Upper lobe of left lung (tissue), 6 donors: ENCODE measurements around the gene TBATA. TPM values are rescaled to one million over a fixed set of nuclear protein-coding genes. Genes with fewer than 3 reads are reported as not detected.

Experiments used
- ATAC-seq, 2 donors: fragments of 200-7000 bp; cut with Tn5 transposase; one replicate each; pipeline ENCODE4 v1.9.1; 2022; ENCODE audit warnings: mild to moderate bottlenecking in 2 of 2, moderate library complexity in 2 of 2; ENCODE audit not compliant: low FRiP score in 2 of 2
- DNase-seq, 2 donors: peaks; one replicate each; pipeline ENCODE4 v3.0.0-alpha.2; 2019 to 2020
- H3K27ac ChIP-seq, 4 donors: fragments of 200-600 bp; sonication (generic); one replicate each; pipeline ENCODE4 v1.5.1; 2016 to 2019
- H3K27me3 ChIP-seq, 4 donors: fragments of 200-600 bp; sonication (generic); one replicate each; pipeline ENCODE4 v1.5.1; 2017 to 2019
- H3K36me3 ChIP-seq, 4 donors: fragments of 200-600 bp; sonication (generic); one replicate each; pipeline ENCODE4 v1.5.1; 2016 to 2019
- H3K4me1 ChIP-seq, 4 donors: fragments of 200-600 bp; sonication (generic); one replicate each; pipeline ENCODE4 v1.5.1; 2018 to 2019
- H3K4me3 ChIP-seq, 4 donors: fragments of 200-600 bp; sonication (generic); one replicate each; pipeline ENCODE4 v1.5.1; 2017 to 2019; ENCODE audit warnings: mild to moderate bottlenecking in 2 of 4, moderate library complexity in 1 of 4
- H3K9me3 ChIP-seq, 4 donors: fragments of 200-600 bp; sonication (generic); one replicate each; pipeline ENCODE4 v1.5.1; 2018 to 2019
- CTCF ChIP-seq, 6 experiments: fragments of 450-650 bp in 4 of 6; fragments of 200-600 bp in 2 of 6; sonication (generic) in 2 of 6; IDR thresholded peaks; one replicate each; pipeline ENCODE4 v1.5.1; 2016 to 2019; ENCODE audit warnings: antibody characterized with exemption in 6 of 6
- EP300 ChIP-seq, 4 donors: sonication (generic); formaldehyde crosslinking; IDR thresholded peaks; one replicate each; pipeline ENCODE4 v1.5.1; 2017; ENCODE audit warnings: antibody characterized with exemption in 4 of 4, control low read depth in 2 of 4
- POLR2A ChIP-seq, 4 donors: fragments of 450-650 bp; IDR thresholded peaks; one replicate each; pipeline ENCODE4 v1.5.1; 2016 to 2017; ENCODE audit warnings: antibody characterized with exemption in 4 of 4, mild to moderate bottlenecking in 2 of 4
- POLR2AphosphoS5 ChIP-seq, 2 donors: sonication (generic); formaldehyde crosslinking; IDR thresholded peaks; one replicate each; pipeline ENCODE4 v1.5.1; 2017; ENCODE audit warnings: antibody characterized with exemption in 2 of 2
- WGBS, 2 donors: methylation state at CpG; one replicate each; pipeline ENCODE4 v1.1.5; 2017 to 2018; 5-methylcytosine and 5-hydroxymethylcytosine counted together
- total RNA-seq, 6 donors: library from RNA; depleted of rRNA in 4 of 6; stranded (reverse); fragments of >200 nt in 4 of 6; gene quantifications; one replicate each; pipeline versions ENCODE4 v1.1.0 to v1.2.1, GENCODE V29; 2016 to 2021
- donor health status: DM: no; HTN: no; CAD: no; lungs with moderate emphysema.
- donor health status: DM: no; HTN: yes; CAD: no; lungs with severe emphysema.

The TBATA gene
- total RNA-seq, 6 donors from 2014 or later = not detected

GRCh38 chr10:70742537-70743429, 42.4 kb downstream of the TBATA start:
- TF ChIP-seq CTCF (IDR thresholded peaks at IDR 0.05) (no peak), POLR2AphosphoS5 (IDR thresholded peaks at IDR 0.05) (peak in 1 of 2 donors; percentile 32)
- Histone ChIP-seq H3K9me3 (no peaks in the 10 kb centered on the region), H3K27ac (peak overlapping the region; percentile 9 to 51 (median 22)), H3K4me3 (no peak overlapping the region), H3K4me1 (peaks cover 18 to 22% (median 22%) of the 10 kb centered on the region in 4 donors), H3K36me3 (no peaks in the 10 kb centered on the region), H3K27me3 (no peaks in the 10 kb centered on the region)
- DNase-seq (peak in 1 of 2 donors; percentile 43), ATAC-seq (peak; percentile 13 to 53)
- 20 to 24% methylated on average over 8 of the region's 8 CpGs for WGBS, 2 donors

GRCh38 chr10:70740406-70741288, 44.5 kb downstream of the TBATA start:
- TF ChIP-seq POLR2AphosphoS5 (IDR thresholded peaks at IDR 0.05) = no peak
- TF ChIP-seq CTCF (IDR thresholded peaks at IDR 0.05) = no peak
- TF ChIP-seq POLR2A (IDR thresholded peaks at IDR 0.05) = no peak
- TF ChIP-seq EP300 (IDR thresholded peaks at IDR 0.05) = no peak
- DNase-seq (no peak), ATAC-seq (no peak)
- H3K9me3 ChIP-seq = no peaks in the 10 kb centered on the region
- no peak overlapping the region for H3K27ac ChIP-seq
- H3K4me3 ChIP-seq = no peak overlapping the region
- H3K27me3 ChIP-seq = no peaks in the 10 kb centered on the region
- 85 to 90% methylated on average over 10 to 12 of the region's 12 CpGs for WGBS, 2 donors
- peaks cover 18 to 22% (median 22%) of the 10 kb centered on the region in 4 donors for H3K4me1 ChIP-seq
- no peaks in the 10 kb centered on the region for H3K36me3 ChIP-seq

GRCh38 chr10:70738761-70739121, 46.4 kb downstream of the TBATA start:
- no peaks in the 10 kb centered on the region for H3K9me3 ChIP-seq
- no peaks in the 10 kb centered on the region for H3K27me3 ChIP-seq
- DNase-seq = no peak
- no peak for ATAC-seq
- no peak for TF ChIP-seq EP300 (IDR thresholded peaks at IDR 0.05)
- no peak for TF ChIP-seq POLR2AphosphoS5 (IDR thresholded peaks at IDR 0.05)
- no peak for TF ChIP-seq POLR2A (IDR thresholded peaks at IDR 0.05)
- no peak for TF ChIP-seq CTCF (IDR thresholded peaks at IDR 0.05)
- no peak overlapping the region for H3K27ac ChIP-seq
- H3K36me3 ChIP-seq = no peaks in the 10 kb centered on the region
- 91 to 93% methylated on average over 12 of the region's 12 CpGs for WGBS, 2 donors
- H3K4me1 ChIP-seq = peaks cover 18 to 21% (median 19%) of the 10 kb centered on the region in 4 donors
- H3K4me3 ChIP-seq = no peak overlapping the region

- no peaks in the 10 kb centered on the region for H3K9me3 ChIP-seq
- ATAC-seq = no peak
- no peak overlapping the region for H3K27ac ChIP-seq
- WGBS, 2 donors = 77 to 89% methylated on average over 3 of the region's 3 CpGs
- no peaks in the 10 kb centered on the region for H3K27me3 ChIP-seq
- TF ChIP-seq POLR2A (IDR thresholded peaks at IDR 0.05) (no peak), POLR2AphosphoS5 (IDR thresholded peaks at IDR 0.05) (no peak), CTCF (IDR thresholded peaks at IDR 0.05) (no peak), EP300 (IDR thresholded peaks at IDR 0.05) (no peak)
- DNase-seq = no peak
- no peaks in the 10 kb centered on the region for H3K36me3 ChIP-seq
- H3K4me3 ChIP-seq = no peak overlapping the region
- peaks cover 13 to 15% (median 14%) of the 10 kb centered on the region in 4 donors for H3K4me1 ChIP-seq
These were observed 47.0 kb downstream of the TBATA start for GRCh38 chr10:70738006-70738760.
